GM13976 (cell line): Measurements from ENCODE around the gene TCFL5.
"Not testable (repeated sequence)": the region's sequence is repeated elsewhere in the genome, so short reads cannot be mapped to it uniquely, and the experiment has no call there.

Source experiments
- DNase-seq: peaks from one replicate; pipeline ENCODE4 v3.0.0; 2012; ENCODE audit warnings: low spot score
- CTCF ChIP-seq: IDR thresholded peaks from 2 replicates; pipeline ENCODE4 v1.5.1; 2012; ENCODE audit warnings: borderline replicate concordance, mild to moderate bottlenecking; ENCODE audit not compliant: insufficient read depth; ENCODE audit errors: extremely low read depth, missing control alignments, control extremely low read depth
- in situ Hi-C: fragments of 300-500 bp; cut with MboI; formaldehyde crosslinking; loops from one replicate; pipeline ENCODE4 v1.12.0; 2022; ENCODE audit warnings: low sequenced_read_pairs, mixed read lengths, inconsistent platforms; ENCODE audit not compliant: unreplicated experiment

Gene TCFL5

GRCh38 chr20:62856931-62857619, 4.5 kb downstream of the TCFL5 start:
- TF ChIP-seq CTCF = no peak
- DNase-seq = no peak
- in situ Hi-C loops = no loop called here

GRCh38 chr20:62855120-62855519, 6.5 kb downstream of the TCFL5 start:
- in situ Hi-C loops = no loop called here
- no peak for DNase-seq
- TF ChIP-seq CTCF = no peak

- TF ChIP-seq CTCF = no peak
- in situ Hi-C loops = no loop called here
- DNase-seq = no peak
Measured at GRCh38 chr20:62854121-62854520, 7.5 kb downstream of the TCFL5 start.

- DNase-seq, in situ Hi-C loops: not testable (repeated sequence)
Measured at GRCh38 chr20:62853304-62853703, 8.3 kb downstream of the TCFL5 start.

- no peak for TF ChIP-seq CTCF
- DNase-seq = no peak
- in situ Hi-C loops = no loop called here
Measured at GRCh38 chr20:62852841-62853240, 8.8 kb downstream of the TCFL5 start.

GRCh38 chr20:62852196-62852595, 9.4 kb downstream of the TCFL5 start:
- TF ChIP-seq CTCF = no peak
- no peak for DNase-seq
- in situ Hi-C loops = no loop called here

GRCh38 chr20:62850333-62850974, 11.2 kb downstream of the TCFL5 start:
- no peak for TF ChIP-seq CTCF
- DNase-seq = no peak
- in situ Hi-C loops = no loop called here
